ENCODE measurements around the gene PLXNB3. TPM values are rescaled to one million over a fixed set of nuclear protein-coding genes. Genes with fewer than 3 reads are reported as not detected.
A peak's percentile ranks its signal among the peaks of the same experiment; 100 is the strongest.

The PLXNB3 gene
- total and polyA plus RNA-seq, 5 experiments from 2014 or later, result 0.34 to 0.41 TPM; not detected in 3

- no peak for DNase-seq
- POLR2A ChIA-PET, result interaction anchor here (1.5 kb wide), 1 partner anchor 181 kb away, joined by 3 read pairs; no protein-coding TSS in a partner anchor
- no peak for ATAC-seq
- Mint-ChIP-seq H3K36me3 (no peaks in the 10 kb centered on the region), H3K9me3 (no peaks in the 10 kb centered on the region), H3K4me1 (peaks cover 8 to 22% (median 17%) of the 10 kb centered on the region in 4 donors), H3K27me3 (no peaks in the 10 kb centered on the region), H3K4me3 (peak overlapping the region in 3 of 10 donors; percentile 30 to 41 (median 36)), H3K27ac (no peak overlapping the region)
These were observed 3.0 kb downstream of the PLXNB3 start for GRCh38 chrX:153766871-153767673.

DNA sequence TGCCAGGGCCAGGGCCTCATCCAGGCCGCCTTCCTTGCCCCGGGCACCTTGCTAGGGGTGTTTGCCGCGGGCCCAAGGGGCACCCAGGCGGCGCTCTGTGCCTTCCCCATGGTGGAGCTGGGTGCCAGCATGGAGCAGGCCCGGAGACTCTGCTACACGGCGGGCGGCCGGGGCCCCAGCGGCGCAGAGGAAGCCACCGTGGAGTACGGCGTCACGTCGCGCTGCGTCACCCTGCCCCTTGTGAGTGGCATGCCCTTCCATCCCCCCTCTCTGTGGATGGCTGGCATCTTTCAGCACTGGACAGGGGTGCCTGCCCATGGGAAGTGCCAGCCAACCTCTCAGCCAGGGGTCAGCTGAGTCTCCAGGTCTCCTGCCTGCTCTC is 3.6 kb downstream of the PLXNB3 start:
- POLR2A ChIA-PET, result no interaction called here
- ATAC-seq, result no peak
- Mint-ChIP-seq H3K9me3 (no peaks in the 10 kb centered on the region), H3K27ac (peak overlapping the region in 1 of 10 donors; percentile 66), H3K27me3 (no peaks in the 10 kb centered on the region), H3K36me3 (no peaks in the 10 kb centered on the region), H3K4me3 (peak overlapping the region in 2 of 10 donors; percentile 61 to 62), H3K4me1 (peaks cover 8 to 22% (median 17%) of the 10 kb centered on the region in 4 donors)
- DNase-seq, result no peak

GRCh38 chrX:153768311-153769157 is 4.5 kb downstream of the PLXNB3 start:
- ATAC-seq (no peak), DNase-seq (no peak)
- POLR2A ChIA-PET, result interaction anchor here (0.6 kb wide), 1 partner anchor 183 kb away, joined by 3 read pairs; no protein-coding TSS in a partner anchor
- Mint-ChIP-seq H3K27me3 (no peaks in the 10 kb centered on the region), H3K36me3 (no peaks in the 10 kb centered on the region), H3K27ac (peak overlapping the region in 4 of 10 donors; percentile 41 to 70 (median 57)), H3K4me1 (peaks cover 8 to 22% (median 17%) of the 10 kb centered on the region in 4 donors), H3K9me3 (no peaks in the 10 kb centered on the region), H3K4me3 (peak overlapping the region in 4 of 10 donors; percentile 59 to 62 (median 60))

GRCh38 chrX:153769158-153769864 is 5.3 kb downstream of the PLXNB3 start:
- H3K4me3 Mint-ChIP-seq, result no peak overlapping the region
- H3K4me1 Mint-ChIP-seq, result peaks cover 5 to 16% (median 13%) of the 10 kb centered on the region in 4 donors
- H3K36me3 Mint-ChIP-seq, result no peaks in the 10 kb centered on the region
- POLR2A ChIA-PET, result interaction anchor here (0.6 kb wide), 1 partner anchor 182 kb away, joined by 3 read pairs; no protein-coding TSS in a partner anchor
- H3K9me3 Mint-ChIP-seq, result no peaks in the 10 kb centered on the region
- no peaks in the 10 kb centered on the region for H3K27me3 Mint-ChIP-seq
- ATAC-seq (no peak), DNase-seq (no peak)
- H3K27ac Mint-ChIP-seq, result peak overlapping the region in 1 of 10 donors; percentile 15

DNA sequence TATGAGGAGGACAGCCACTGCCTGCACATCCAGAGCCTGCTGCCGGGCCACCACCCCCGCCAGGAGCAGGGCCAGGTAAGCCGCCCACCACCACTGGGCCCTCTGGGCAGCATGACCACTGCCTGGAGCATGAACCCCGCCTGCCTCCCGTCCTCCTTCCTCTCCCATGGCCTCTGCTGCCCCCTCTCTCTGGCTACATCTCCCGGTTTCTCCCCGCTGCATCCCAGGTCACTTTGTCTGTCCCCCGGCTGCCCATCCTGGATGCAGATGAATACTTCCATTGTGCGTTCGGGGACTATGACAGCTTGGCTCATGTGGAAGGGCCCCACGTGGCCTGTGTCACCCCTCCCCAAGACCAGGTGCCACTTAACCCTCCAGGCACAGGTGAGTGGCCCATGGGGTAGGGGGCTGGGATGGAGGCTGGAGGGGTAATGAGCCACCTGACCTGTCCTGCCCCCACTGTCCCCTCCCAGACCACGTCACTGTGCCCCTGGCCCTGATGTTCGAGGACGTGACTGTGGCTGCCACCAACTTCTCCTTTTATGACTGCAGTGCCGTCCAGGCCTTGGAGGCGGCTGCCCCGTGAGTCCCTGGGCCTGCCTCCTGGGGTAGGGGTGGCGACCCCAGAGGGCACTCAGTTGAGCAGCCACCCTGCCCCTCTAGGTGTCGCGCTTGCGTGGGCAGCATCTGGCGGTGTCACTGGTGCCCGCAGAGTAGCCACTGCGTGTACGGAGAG is 6.0 kb downstream of the PLXNB3 start:
- Mint-ChIP-seq H3K4me1 (peaks cover 5 to 16% (median 13%) of the 10 kb centered on the region in 4 donors), H3K27ac (peak overlapping the region in 1 of 10 donors; percentile 18), H3K4me3 (no peak overlapping the region), H3K9me3 (no peaks in the 10 kb centered on the region), H3K27me3 (no peaks in the 10 kb centered on the region), H3K36me3 (no peaks in the 10 kb centered on the region)
- POLR2A ChIA-PET, result no interaction called here
- DNase-seq (no peak), ATAC-seq (no peak)

DNA sequence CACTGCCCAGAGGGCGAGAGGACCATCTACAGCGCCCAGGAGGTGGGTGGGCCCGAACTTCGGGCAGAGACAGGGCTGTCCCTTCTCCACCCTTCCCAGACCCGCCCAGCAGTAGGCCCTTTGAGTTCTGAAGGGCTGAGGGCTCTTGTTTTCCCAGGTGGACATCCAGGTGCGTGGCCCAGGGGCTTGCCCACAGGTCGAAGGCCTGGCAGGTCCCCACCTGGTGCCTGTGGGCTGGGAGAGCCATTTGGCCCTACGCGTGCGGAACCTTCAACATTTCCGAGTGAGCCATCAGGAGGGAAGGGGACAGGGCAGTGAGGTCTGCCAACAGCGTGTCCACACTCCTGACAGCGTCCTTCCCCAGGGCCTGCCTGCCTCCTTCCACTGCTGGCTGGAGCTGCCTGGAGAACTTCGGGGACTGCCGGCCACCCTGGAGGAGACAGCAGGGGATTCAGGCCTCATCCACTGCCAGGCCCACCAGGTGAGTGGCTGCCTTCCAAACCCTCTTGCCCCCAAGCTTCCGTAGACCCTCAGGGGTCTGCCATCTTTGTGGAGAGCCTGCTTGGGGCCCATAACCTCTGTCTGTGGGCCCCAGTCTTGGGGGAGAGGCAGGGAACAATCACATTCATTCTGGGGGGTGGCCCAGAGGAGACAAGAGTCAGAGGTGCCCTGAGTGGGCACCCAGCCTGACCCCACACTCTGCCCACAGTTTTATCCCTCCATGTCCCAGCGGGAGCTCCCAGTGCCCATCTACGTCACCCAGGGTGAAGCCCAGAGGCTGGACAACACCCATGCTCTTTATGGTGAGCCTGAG is 6.8 kb downstream of the PLXNB3 start:
- no peak overlapping the region for H3K4me3 Mint-ChIP-seq
- H3K9me3 Mint-ChIP-seq, result no peaks in the 10 kb centered on the region
- no peak for DNase-seq
- H3K27me3 Mint-ChIP-seq, result no peaks in the 10 kb centered on the region
- POLR2A ChIA-PET, result no interaction called here
- H3K4me1 Mint-ChIP-seq, result peaks cover 5 to 16% (median 13%) of the 10 kb centered on the region in 4 donors
- no peak overlapping the region for H3K27ac Mint-ChIP-seq
- ATAC-seq, result no peak
- H3K36me3 Mint-ChIP-seq, result no peaks in the 10 kb centered on the region

DNA sequence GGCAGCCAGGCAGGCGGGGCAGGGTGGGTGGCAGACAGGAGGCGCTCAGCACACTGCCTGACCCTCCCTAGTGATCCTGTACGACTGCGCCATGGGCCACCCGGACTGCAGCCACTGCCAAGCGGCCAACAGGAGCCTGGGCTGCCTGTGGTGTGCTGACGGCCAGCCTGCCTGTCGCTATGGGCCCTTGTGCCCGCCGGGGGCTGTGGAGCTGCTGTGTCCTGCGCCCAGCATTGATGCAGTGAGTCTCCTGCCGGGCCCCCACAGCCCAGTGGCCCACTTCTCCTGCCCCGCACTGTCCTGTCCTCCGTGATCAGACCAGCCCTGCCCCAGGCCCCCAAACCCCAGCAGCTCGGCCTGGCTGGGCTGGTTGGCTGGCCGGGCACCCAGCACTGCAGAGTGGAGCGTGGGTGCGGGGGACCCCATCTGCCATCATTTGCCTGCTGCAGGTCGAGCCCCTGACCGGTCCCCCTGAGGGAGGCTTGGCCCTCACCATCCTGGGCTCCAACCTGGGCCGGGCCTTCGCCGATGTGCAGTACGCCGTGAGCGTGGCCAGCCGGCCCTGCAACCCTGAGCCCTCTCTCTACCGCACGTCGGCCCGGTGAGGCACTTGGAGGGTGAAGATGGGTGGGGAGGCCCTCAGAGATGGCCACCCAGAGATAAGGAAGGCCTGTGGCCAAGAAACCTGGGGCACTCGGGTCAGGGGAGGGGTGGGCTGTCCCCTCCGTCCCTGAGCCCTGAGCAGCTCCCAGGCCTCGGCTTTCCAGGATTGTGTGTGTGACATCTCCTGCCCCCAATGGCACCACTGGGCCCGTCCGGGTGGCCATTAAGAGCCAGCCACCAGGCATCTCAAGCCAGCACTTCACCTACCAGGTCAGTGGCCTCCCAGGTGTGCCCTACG is 7.6 kb downstream of the PLXNB3 start:
- Mint-ChIP-seq H3K4me1 (peaks cover 3 to 9% (median 5%) of the 10 kb centered on the region in 4 donors), H3K27ac (no peak overlapping the region), H3K36me3 (no peaks in the 10 kb centered on the region), H3K27me3 (no peaks in the 10 kb centered on the region), H3K9me3 (no peaks in the 10 kb centered on the region), H3K4me3 (no peak overlapping the region)
- no peak for ATAC-seq
- no peak for DNase-seq
- POLR2A ChIA-PET, result no interaction called here

DNA sequence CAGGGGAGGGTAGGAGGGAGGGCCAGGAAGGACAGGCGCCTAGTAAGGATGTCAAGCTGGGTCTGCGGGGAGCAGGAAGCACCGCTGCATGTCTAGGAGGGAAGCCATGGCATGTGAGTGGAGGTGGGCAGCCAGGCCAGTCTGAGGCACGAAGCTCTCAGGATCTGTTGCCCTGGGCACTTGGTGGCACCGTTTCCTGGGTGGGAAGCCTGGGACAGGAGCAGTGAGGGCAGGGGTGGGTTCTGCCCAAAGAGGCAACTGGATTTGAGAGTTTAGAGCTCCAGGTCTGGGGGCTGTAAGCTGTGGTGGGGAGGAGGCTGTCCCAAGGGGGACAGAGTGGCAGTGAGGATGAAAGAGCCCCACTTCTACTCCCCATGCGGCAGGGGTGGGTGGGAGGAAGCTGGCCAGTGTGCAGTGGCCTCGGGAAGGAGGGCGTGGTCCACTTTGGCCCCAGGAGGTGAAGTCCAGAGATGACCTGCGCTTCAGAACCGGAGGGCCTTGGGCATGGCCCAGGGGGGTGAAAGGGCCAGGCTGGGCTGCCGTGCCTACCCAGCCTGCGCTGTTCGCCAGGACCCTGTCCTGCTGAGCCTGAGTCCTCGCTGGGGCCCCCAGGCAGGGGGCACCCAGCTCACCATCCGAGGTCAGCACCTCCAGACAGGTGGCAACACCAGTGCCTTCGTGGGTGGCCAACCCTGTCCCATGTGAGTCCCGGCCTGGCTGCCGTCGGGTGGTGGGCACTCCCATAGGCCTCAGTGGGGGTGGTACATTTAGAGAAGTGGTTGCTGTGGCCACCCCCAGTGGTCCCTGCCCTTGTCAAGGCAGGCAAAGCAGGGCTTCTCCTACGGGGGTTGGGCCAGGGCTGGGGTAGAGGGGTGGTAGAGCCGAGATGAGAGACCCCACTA is 8.5 kb downstream of the PLXNB3 start:
- Mint-ChIP-seq H3K27me3 (no peaks in the 10 kb centered on the region), H3K4me3 (no peak overlapping the region), H3K36me3 (no peaks in the 10 kb centered on the region), H3K4me1 (peaks cover 3 to 8% (median 4%) of the 10 kb centered on the region in 4 donors), H3K27ac (no peak overlapping the region), H3K9me3 (no peaks in the 10 kb centered on the region)
- no peak for DNase-seq
- POLR2A ChIA-PET, result interaction anchor here (0.5 kb wide), 2 partner anchors 18 to 279 kb away, joined by 3 to 7 read pairs; no protein-coding TSS in a partner anchor
- ATAC-seq, result no peak

DNA sequence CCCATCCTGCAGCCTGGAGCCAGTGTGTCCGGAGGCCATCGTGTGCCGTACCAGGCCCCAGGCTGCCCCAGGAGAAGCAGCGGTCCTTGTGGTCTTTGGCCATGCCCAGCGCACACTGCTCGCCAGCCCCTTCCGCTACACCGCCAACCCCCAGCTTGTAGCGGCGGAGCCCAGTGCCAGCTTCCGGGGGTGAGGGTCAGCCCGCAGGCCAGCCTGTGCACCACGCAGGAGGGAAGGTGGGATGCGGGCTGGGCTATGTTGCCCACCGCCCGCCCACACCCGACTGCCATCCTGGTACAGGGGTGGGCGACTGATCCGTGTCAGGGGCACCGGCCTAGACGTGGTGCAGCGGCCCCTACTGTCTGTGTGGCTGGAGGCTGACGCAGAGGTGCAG is 9.2 kb downstream of the PLXNB3 start:
- Mint-ChIP-seq H3K4me1 (peaks cover 0 to 2% (median 1%) of the 10 kb centered on the region in 4 donors), H3K27ac (no peak overlapping the region), H3K36me3 (no peaks in the 10 kb centered on the region), H3K4me3 (no peak overlapping the region), H3K9me3 (no peaks in the 10 kb centered on the region), H3K27me3 (no peaks in the 10 kb centered on the region)
- ATAC-seq, result no peak
- no peak for DNase-seq
- POLR2A ChIA-PET, result no interaction called here

Data from naive thymus-derived CD8-positive, alpha-beta T cell (primary cell).